Keratinocyte (primary cell): ENCODE results near the gene CPVL.

Experiments
- CTCF ChIP-seq, 3 experiments: IDR thresholded peaks in 1 of 3; conservative IDR thresholded peaks in 1 of 3; optimal IDR thresholded peaks in 1 of 3; 2 replicates in 2 of 3; 3 replicates in 1 of 3; pipeline versions ENCODE3 to v1.5.1; 2011; ENCODE audit warnings: low read length in 3 of 3, mild to moderate bottlenecking in 3 of 3, moderate library complexity in 2 of 3, control low read depth in 1 of 3, inconsistent platforms in 1 of 3; ENCODE audit not compliant: insufficient read depth in 2 of 3; ENCODE audit errors: extremely low read depth in 1 of 3
- EZH2 ChIP-seq: IDR thresholded peaks from one replicate; pipeline ENCODE4 v1.6.1; 2012; ENCODE audit warnings: inconsistent platforms, mild to moderate bottlenecking, low read length, moderate library complexity

- TF ChIP-seq CTCF (optimal IDR thresholded peaks at IDR 0.05 in 1 of 3, IDR thresholded peaks at IDR 0.05 in 1 of 3, conservative IDR thresholded peaks at IDR 0.05 in 1 of 3; ENCODE audit: extremely low read depth in 1 of 3, insufficient read depth in 2 of 3, low read length in 3 of 3) = no peak
- no peak for TF ChIP-seq EZH2
Observed at GRCh38 chr7:29043576-29043975, 102.8 kb downstream of the CPVL start.
